Left lung (tissue), 10 donors: ENCODE measurements around the gene SH3BP5. TPM values are rescaled to one million over a fixed set of nuclear protein-coding genes. Genes with fewer than 3 reads are reported as not detected.

Experiments used
- ATAC-seq: fragments of 200-7000 bp; cut with Tn5 transposase; one replicate; pipeline ENCODE4 v1.9.1; 2020; ENCODE audit warnings: moderate library complexity
- DNase-seq, 4 donors: peaks; one replicate each; pipeline ENCODE4 v3.0.0-alpha.2; 2013 to 2020
- H3K27ac ChIP-seq, 2 donors: fragments of 200-600 bp; sonication (generic) in 1 of 2; one replicate each; pipeline versions ENCODE4 v1.5.0 to v1.8.0; 2020 to 2021
- H3K27me3 ChIP-seq, 2 donors: fragments of 200-600 bp; sonication (generic) in 1 of 2; one replicate each; pipeline versions ENCODE4 v1.5.0 to v1.8.0; 2020 to 2021
- H3K36me3 ChIP-seq, 2 donors: fragments of 200-600 bp; sonication (generic) in 1 of 2; one replicate each; pipeline versions ENCODE4 v1.5.0 to v1.8.0; 2020 to 2021
- H3K4me1 ChIP-seq, 2 donors: fragments of 200-600 bp; one replicate each; pipeline ENCODE4 v1.8.0; 2021
- H3K4me3 ChIP-seq, 2 donors: fragments of 200-600 bp; sonication (generic) in 1 of 2; one replicate each; pipeline versions ENCODE4 v1.5.0 to v1.8.0; 2020 to 2021; ENCODE audit warnings: mild to moderate bottlenecking in 1 of 2
- H3K9me3 ChIP-seq, 2 donors: fragments of 200-600 bp; sonication (generic) in 1 of 2; one replicate each; pipeline versions ENCODE4 v1.5.0 to v1.8.0; 2020 to 2021
- CTCF ChIP-seq, 2 donors: fragments of 200-600 bp; sonication (generic) in 1 of 2; IDR thresholded peaks; one replicate each; pipeline versions ENCODE4 v1.5.0 to v1.8.0; 2021; ENCODE audit warnings: antibody characterized with exemption in 2 of 2
- intact Hi-C, 2 donors: fragments of 100-400 bp; cut with DNase I; formaldehyde crosslinking; loops; one replicate each; pipeline versions ENCODE4 v1.11.2 to v1.14.2; 2022
- polyA plus RNA-seq, 6 donors: library from polyadenylated mRNA; unstranded; fragments of 120-200 nt; gene quantifications; one replicate each; pipeline ENCODE4 v1.2.1, GENCODE V29; 2013; ENCODE audit not compliant: insufficient read length in 6 of 6
- total RNA-seq, 2 donors: library from RNA; stranded (reverse); fragmentation: NEBNext Ultra II Directional; extraction: Animal tissue kit (Norgen Biotek cat#: 25700); gene quantifications; one replicate each; pipeline ENCODE4 v1.2.1, GENCODE V29; 2021
- donor health status: DM: no; HTN: yes; CAD: no.
- donor health status: DM: no; HTN: no; CAD: no.

SH3BP5 gene
- total and polyA plus RNA-seq, 8 donors: 53.3 to 65.5 (median 60.9) TPM

- TF ChIP-seq CTCF (IDR thresholded peaks at IDR 0.05): no peak
- intact Hi-C loops: no loop called here
- Histone ChIP-seq H3K4me3 (no peak overlapping the region), H3K27ac (no peak overlapping the region), H3K36me3 (no peaks in the 10 kb centered on the region), H3K27me3 (no peaks in the 10 kb centered on the region), H3K4me1 (peaks cover 0 to 65% of the 10 kb centered on the region in 2 donors), H3K9me3 (no peaks in the 10 kb centered on the region)
- DNase-seq (no peak), ATAC-seq (no peak)
These were observed 56.2 kb downstream of the SH3BP5 start for GRCh38 chr3:15276028-15276724.

GRCh38 chr3:15273227-15273626 is 59.2 kb downstream of the SH3BP5 start:
- DNase-seq: no peak
- peak overlapping the region in 1 of 2 donors; percentile 81 for H3K27ac ChIP-seq
- peaks cover 0 to 7% of the 10 kb centered on the region in 2 donors for H3K36me3 ChIP-seq
- intact Hi-C loops: no loop called here
- TF ChIP-seq CTCF (IDR thresholded peaks at IDR 0.05): no peak
- H3K4me1 ChIP-seq: peaks cover 10 to 80% of the 10 kb centered on the region in 2 donors
- H3K4me3 ChIP-seq: no peak overlapping the region
- no peak for ATAC-seq
- no peaks in the 10 kb centered on the region for H3K9me3 ChIP-seq
- H3K27me3 ChIP-seq: no peaks in the 10 kb centered on the region

GRCh38 chr3:15272426-15273196 is 59.8 kb downstream of the SH3BP5 start:
- ATAC-seq: no peak
- H3K9me3 ChIP-seq: no peaks in the 10 kb centered on the region
- peaks cover 12 to 86% of the 10 kb centered on the region in 2 donors for H3K4me1 ChIP-seq
- no peaks in the 10 kb centered on the region for H3K27me3 ChIP-seq
- intact Hi-C loops: no loop called here
- H3K27ac ChIP-seq: peak overlapping the region; percentile 13 to 81
- no peak for DNase-seq
- H3K36me3 ChIP-seq: peaks cover 0 to 7% of the 10 kb centered on the region in 2 donors
- no peak overlapping the region for H3K4me3 ChIP-seq
- TF ChIP-seq CTCF (IDR thresholded peaks at IDR 0.05): no peak

- H3K27ac ChIP-seq: peak overlapping the region; percentile 13 to 81
- H3K4me1 ChIP-seq: peaks cover 12 to 92% of the 10 kb centered on the region in 2 donors
- intact Hi-C loops: no loop called here
- peak; percentile 56 for ATAC-seq
- H3K9me3 ChIP-seq: no peaks in the 10 kb centered on the region
- H3K27me3 ChIP-seq: no peaks in the 10 kb centered on the region
- peaks cover 0 to 7% of the 10 kb centered on the region in 2 donors for H3K36me3 ChIP-seq
- DNase-seq: peak in 2 of 4 donors; percentile 86 to 88
- H3K4me3 ChIP-seq: no peak overlapping the region
- no peak for TF ChIP-seq CTCF (IDR thresholded peaks at IDR 0.05)
These were observed 60.5 kb downstream of the SH3BP5 start for GRCh38 chr3:15271785-15272381.

GRCh38 chr3:15271030-15271429 is 61.4 kb downstream of the SH3BP5 start:
- Histone ChIP-seq H3K9me3 (no peaks in the 10 kb centered on the region), H3K36me3 (peaks cover 0 to 14% of the 10 kb centered on the region in 2 donors), H3K4me3 (no peak overlapping the region), H3K27ac (peak overlapping the region; percentile 19 to 81), H3K4me1 (peaks cover 12 to 93% of the 10 kb centered on the region in 2 donors), H3K27me3 (no peaks in the 10 kb centered on the region)
- ATAC-seq: no peak
- intact Hi-C loops: no loop called here
- TF ChIP-seq CTCF (IDR thresholded peaks at IDR 0.05): no peak
- no peak for DNase-seq
